HG03103 (cell line): ENCODE data around the gene PHF1.

Experiments used
- ATAC-seq: cut with Tn5 transposase; IDR thresholded peaks from one replicate; pipeline ENCODE4 v1.9.1; 2021; ENCODE audit warnings: low read depth; ENCODE audit not compliant: unreplicated experiment

The PHF1 gene

DNA sequence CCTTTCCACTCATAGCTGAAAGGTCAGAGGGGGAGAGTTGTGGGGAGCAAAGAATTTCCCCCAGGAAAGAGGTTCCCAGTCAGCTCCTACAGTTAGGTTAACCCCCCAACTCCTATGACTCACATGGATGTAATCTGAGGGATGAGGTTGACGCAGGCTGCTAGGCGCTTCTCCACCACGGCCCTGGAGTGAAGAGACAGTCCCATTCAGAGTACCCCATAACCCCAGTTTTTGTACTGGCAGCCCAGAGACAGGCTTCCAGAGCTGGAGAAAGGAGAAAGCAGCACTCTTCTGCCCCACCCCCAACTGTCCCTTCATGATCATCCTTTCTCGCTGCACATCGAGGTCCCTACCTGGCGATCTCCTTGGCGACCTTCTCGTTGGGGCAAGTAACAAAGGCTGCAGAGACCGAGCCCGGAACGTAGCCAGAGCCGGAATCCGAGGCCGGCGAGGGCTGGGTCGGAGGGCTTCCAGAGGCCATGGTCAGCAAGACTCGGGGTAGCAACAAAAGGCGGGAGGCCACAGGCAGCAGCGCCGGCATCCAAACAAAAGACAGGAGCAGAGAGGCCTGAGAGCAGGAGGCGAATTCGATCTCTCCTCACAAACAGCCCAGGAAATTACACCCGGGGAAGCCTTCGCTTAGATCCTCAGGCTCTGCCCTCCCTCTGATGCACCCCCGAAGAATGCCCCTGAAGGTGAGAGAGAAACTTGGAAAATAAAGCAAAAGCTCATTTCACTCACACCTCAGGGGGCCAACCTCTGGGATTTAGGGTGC, 6.5 kb downstream of the PHF1 start:
- no peak for ATAC-seq

DNA sequence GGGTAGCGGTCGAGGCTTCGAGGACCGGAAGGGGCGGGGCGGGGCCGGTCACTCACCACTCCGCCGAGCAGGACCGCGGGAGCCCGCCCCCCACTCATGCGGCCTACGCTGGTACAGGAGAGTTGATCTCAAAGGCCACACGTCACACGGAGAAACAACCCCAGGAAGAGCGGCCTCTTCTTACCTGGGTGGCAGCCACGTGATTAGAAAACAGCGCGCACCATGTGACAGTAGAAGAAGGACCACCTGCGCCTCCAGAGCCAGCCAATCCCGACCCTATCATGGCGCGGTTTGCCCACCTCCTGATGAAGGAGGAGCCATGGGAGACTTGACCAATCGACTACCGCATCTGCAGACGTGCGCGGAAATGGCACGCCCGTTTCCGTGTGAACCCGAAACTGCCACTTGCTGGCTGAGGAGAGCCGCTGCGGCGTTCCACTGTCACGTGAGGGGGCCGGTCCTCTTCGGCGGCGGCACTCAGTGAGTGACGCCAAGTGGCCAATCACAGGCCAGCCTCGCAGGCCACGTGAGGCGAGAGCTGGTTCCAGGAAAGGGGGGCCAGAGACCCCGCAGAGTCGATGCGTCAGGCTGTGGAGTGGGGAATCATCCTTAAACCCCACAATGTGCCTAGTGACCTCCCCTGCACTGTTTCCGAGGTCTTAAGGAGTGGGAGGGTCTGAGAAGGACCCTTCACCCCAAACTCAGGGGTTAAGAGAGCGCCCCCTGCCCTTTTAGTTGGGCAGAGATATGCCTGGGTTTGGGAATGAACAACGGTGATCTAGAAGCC, 7.3 kb downstream of the PHF1 start, which contains the start of gene CUTA:
CUTA (minus strand) TSS at position 205 of the 787 bp plus-strand sequence; CDS start at position 98, 107 bp downstream.
- ATAC-seq: peak; percentile 82

DNA sequence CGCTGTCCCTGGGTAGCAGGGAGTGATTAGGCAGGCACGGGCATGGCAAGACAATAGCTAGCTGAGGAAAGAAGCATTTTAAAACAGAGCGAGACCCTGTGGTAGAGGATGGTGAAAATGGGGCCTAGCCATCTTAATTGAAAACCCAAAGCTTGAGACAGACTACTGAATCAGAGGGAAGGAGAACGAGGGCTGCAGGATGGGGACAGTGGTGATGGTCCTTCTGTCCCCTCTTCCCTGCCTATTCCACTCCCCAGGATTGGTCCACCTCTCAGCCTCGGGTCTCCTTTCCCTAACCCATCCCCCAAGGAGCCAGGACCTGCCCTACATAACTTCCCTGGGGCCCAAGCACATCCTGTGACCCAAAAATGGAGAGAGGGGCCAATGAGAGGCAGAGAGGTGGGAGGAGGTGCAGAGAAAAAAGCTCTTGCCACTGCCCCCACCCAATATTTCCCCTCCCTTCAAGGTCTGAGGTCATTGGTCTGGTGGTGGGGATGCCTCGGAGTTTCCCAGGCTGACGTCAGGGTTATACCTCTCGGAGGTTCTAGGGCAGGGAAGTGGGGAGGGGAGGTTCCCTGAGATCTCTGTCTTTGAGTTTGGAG, 8.0 kb downstream of the PHF1 start:
- ATAC-seq: no peak

DNA sequence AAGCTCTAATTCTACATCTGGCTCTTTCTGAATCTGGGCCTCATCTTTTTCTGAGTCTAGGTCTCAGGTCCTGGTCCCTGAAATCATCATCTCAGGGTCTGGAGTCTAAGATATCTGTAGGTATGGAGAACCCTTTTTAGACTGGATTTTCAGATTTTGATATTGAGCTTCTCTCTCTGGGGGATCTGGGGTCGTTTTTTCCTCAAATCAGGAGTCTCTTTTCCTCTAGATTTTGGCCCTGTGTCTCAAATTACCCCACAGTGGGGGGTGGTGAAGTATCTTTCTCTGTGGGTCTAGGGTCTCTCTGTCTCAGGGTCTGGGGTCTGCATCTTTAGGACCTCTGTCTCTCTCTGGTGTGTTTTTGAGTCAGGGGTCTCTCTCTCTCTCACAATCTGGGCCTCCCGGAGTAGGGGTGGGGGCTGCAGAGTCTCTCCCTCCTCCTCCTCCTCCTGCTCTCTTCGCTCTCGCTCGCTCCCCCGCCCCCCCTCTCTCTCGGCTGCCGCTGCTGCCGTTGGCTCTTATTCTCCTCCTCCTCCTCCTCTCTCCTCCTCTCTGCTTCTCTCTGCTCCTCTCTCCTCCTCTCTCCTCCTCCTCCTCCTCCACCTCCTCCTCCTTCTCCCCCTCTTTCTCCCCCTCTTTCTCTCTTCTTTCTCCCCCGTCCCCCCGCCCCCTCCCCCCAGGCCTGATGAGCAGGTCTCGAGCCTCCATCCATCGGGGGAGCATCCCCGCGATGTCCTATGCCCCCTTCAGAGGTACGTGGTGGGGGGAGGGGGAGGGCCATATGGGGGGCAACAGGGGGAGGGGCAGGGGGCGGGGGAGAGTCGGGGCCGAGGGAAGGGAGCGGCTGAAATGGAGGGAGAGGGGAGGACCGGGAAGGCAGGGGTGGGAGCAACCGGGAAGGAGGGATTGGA, 9.0 kb downstream of the PHF1 start, which contains the start of gene SYNGAP1:
SYNGAP1 (plus strand) TSS at position 486 of the 911 bp plus-strand sequence; CDS start at position 686, 200 bp downstream.
- no peak for ATAC-seq

DNA sequence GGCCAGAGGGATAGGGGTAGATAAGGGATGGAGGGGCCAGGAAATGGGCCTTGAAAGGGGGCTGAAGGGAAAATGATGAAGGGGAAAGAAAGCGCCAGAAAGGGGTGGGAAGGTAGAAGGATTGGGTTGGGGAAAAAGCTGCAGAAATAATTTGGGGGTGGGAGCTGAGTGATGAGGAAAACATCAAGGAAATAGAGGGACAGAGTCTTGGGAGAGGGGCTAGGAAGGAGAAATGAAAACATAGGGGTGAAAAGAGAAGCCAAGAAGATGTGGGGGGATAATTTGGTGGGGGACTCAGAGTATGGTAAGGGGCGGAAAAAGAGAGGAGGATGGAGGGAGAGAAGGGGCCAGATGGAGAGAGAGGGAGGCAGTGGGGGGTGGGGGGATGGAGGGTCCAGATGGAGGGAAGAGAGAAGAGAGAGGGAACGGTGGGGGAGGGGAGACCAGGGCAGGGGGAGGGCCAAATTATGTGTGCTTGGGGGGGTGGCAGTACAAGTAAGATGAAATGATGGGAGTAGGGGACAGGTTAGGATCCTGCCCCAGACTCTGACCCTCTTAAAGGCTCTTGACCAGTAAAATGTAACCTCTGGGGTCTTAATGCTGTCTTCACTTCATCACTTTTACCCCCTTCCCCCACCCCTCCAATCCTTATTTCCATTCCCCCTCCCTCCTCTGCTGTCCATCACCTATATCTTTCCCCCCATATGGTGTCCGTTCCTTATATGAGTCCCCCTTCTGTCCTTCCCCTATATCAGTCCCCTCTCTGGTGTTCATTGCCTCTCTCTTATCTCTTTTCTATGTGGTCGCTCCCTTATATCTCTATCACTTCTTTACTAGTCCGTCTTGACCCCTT, 9.9 kb downstream of the PHF1 start:
- no peak for ATAC-seq

DNA sequence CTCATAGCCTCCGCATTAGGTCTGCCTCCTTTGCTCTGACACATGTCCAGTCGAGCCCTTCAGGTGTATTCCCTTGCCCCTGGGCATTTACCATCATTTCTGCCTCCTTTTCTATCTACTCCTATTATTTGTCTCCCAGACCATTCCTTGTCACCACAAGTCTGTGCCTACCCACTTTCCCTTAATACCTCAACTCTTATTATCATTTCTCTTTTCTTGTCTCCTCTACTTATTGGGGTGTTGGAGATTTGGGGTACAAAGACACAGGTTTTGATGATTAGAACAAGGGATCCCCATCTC, 10.5 kb downstream of the PHF1 start:
- ATAC-seq: no peak

DNA sequence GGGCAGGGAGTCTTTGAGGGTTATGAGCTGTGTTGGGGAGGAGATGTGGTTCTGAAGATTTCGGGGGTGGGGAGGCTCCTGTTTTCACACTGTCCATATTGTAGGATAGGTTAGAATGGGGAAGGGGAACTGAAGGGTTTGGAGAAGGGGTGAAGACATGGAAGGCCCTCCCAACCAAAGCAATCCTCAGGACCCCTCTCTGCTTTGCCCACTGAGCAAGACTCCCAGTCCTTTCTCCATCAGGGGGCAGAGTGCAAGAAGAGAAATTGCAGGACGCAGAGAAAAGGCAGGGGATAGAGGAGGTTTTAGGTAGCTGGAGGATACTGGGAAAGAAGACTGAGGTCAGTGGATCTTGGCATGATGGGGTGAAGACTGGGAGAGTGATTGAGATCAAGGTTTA, 13.0 kb downstream of the PHF1 start:
- no peak for ATAC-seq

DNA sequence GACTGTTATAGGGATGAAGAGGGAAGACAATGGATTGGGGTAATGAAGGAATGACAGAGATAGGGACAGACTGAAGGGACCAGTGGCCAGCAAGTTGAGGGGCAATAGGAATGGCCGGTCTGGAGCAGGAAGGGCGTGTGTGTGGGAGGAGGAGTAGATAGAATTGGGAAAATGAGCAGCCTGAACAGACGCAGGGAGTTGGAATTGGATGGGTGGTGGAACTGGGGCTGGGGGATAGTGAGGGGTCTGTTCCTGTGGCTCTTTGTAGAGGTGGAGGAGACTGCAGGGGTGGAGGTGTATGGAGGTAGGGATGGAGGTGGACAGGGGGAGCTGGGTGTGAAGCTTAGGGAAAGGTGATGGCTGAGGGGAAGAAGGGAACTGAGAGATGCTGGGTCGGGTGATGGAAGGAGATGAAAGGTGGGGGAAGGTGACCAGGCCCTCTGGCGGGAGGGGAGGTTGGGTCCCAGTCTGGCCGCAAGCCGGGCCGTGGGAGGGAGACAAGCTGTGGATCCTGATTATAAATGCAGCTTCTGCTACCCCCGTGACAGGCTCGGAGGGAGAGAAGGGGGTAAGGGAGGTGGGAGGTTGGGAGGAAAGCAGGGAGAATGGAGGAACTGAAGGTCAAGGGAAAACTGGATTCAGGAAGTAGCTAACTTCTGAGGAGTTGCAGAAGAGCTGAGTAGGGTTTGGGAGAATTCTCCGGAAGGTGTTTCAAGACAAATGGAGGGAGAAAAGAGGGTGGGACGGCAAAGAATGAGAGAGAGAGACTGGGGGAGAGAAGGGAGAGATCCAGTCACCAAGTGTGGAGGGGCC, 14.2 kb downstream of the PHF1 start:
- ATAC-seq: no peak

DNA sequence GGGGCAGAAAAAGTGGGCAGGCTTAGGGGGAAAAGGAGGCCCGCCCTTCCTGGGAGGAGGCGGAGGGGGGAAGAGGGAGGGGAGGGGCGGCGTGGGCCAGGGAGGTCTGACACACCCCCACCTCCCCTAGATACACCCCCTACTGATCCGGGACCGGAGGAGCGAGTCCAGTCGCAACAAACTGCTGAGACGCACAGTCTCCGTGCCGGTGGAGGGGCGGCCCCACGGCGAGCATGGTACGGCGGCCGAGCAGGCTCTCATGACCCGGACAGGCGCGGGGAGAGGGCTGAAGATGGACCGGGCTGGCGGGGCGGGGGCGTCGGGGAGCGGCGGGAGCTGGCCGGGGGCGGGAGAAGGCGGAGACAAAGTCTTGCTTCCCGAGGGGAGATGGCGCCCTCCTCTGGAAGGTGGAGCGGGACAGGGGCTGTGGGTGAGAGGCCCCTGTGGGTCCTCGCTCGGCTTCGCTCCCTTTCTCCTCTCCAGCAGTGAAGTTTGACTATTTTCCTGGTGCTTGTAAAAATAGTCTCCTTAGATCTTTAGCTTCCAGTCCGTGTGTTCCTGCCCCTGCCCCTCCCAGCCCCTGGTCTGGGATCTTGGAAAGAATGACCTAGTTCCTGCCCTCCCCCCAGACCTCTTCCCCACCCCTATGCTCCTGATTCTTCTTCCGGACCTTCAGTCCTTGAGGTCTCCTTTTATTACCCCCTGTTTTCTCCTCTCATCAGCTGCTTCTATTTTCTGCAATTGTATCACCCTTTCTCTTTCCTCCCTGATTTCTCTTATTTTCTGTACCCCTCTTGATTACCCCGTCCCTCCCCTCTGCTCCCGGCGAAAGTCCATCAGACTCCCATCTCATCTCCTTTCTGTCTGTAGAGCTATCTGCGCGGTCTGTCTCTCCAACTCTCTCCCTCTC, 15.1 kb downstream of the PHF1 start:
- ATAC-seq: no peak

DNA sequence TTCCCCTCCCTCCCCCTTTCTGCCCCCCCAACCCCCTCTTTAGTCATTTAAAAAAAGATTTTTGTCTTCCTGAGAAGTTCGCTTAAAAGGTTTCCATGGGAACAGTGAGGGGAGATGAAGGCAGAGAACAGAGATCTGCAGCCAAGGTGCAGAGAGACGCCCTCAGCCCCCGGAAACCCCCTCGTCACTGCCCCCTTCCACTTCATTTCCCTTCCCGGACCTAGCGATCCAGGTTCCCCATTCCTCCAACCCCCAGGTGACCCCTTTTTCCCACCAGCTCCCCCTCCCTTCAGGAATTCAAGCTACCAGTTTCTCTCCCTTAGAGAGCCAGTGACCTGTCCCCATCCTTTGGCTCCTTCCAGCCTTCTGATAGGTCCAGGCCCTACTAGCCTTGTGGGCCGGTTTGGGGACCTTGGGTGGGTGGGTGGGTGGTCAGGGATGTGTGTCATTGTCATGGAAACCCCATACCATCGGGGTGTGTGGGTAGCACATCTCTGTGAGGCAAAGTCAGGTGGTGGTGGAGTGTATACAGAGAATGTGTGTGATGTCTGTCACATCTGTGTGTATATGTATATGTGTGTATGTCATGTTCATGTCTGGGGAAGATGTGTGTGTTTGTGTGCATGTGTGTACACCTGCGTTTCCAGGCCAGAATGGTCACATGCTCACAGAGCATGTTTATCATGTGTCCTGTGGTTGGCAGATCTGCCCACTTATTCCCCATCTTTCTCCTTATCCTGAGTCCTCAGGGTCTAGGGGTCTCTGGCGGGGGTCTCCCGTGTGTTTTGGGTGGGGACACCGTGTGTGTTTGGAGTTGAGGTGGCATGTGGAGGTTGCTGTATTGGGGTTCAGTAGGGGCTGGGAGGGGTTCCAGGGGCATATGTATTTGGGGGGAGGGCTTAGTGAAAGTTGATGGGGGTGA, 16.0 kb downstream of the PHF1 start:
- no peak for ATAC-seq

DNA sequence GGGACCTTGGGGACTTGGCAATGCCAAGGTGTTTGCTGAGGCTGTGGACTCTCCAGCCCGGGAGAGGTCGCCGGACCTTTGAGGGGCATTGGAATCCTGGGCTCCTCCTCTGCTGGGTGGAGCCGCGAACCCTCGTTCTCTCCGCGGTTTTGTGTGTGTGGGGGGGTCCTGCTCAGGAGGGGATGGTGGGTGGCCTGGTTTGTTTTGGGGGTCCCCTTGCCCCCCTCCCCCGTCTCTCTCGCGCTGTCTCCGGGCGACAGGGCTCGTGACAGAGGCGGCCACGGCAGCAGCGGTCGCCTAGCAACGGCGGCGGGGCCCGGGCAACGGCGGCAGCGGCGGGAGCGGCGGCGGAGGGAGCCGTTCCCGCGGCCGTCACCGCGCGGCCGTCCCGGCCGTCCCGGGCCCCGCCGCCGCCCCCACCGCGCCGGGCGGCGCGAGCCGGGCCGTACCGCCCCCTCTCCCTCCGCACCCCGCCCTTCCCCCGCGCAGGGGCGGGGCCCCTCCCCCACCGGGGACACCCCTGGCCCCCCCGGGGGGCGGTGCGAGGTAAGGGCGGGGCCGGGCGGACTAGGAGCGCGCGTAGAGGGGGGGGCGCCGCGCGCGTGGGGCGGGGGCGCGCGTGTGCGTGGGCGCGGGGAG, 16.9 kb downstream of the PHF1 start:
- no peak for ATAC-seq

DNA sequence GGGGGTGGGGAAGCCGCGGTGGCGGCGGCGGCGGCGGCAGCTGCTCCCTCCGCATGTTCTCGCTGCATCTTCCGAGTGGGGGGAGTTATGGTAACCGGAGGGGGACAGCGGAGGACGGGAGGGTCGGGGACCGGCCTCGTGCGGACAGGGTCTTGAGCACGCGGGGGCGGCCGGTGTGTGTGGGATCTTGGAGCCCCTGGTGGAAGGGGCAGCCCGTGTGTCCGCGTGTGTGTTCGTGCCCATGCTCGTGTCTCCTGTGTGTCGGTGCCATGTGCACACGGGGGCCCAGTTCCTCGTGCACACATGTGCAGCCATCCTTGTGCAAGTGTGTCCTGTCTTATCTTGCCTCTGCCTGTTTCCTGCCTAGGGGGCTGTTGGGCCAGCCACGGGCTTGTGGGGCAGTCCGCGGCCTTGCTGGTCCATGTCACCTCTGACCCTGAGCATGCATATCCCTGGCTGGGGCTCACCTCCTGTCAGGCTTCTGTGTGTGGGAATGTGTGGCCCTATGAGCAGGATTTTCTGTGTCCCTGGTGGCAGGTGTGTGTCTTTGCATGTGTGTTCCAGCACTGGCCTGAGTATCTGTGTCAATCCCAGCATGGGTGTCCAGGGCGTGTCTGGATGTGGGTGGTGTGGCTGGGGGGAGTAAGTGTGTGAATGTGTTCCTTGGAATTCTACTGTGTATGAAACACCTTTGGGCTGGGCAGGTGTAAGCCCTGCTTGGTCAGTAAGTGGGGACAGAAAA, 17.6 kb downstream of the PHF1 start:
- ATAC-seq: no peak

DNA sequence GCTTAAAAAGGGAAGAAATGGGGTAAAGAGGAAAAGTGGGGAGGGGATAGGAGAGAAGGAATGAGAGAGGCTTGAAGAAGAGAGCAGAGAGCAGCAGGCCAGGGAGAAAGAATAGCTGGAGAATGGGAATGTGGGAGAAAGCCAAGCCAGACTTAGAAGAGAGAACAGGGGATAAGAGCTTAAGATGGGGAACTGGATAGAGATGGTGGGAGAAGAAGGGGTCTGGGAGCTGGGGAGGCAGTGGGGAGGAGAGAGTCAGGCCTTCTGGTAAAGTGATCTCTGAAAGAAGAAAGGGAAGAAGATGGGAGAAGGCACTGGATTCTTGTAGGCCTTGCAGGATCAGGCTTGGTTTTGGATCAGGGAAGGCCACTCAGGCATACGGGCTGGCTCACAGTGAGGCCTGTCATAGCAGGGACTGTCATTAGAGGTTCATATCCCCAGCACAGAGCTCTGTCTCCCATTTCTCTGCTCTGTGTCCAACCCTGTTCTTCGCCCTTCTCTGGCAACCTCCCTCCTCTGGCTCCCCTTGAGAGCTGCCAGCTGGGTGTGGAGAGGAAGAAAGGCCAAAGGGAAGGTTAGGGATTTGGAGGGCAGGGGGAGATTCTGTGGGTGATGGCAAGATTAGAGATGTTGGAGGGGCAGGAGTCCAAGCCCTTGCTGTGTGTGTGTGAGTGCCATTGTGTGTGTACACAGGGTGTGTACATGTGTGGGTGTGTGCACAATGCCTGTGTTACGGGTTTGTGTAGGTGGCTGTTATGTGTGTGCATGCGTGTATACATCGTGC, 18.3 kb downstream of the PHF1 start:
- no peak for ATAC-seq

DNA sequence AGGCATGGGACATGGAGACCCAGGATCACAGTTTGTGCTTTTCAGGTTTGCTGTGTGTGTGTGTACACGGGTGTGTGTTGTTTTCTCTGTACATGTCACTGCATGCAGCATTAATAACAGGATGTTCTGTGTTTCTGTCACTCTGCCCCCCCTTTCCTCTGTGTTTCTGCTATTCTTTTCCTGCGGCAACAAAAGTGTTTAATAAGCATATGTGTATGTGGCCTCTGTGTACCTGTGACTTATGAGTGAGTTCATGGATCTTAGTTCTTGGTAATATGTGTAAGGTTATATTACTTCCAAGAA, 18.9 kb downstream of the PHF1 start:
- no peak for ATAC-seq

DNA sequence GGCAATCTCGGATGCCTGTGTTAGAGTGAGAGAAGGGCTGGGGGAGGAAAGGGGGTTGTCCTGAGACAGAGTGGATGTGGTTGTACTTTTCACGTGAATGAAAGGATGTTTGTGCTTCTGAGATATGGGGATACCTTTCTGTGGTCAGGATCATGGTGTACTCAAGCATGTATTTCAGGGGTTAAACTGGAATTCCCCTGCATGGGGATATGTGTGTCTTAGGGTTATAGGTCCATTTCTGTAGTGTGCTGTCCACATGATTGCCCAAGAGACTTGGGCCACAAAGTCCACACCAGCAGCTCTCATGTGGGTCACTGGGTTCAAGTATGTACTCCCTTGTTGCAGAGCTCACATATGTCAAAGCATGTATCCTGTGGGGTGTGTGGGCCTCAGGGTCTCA, 19.5 kb downstream of the PHF1 start:
- ATAC-seq: no peak
